Retinal pigment epithelial cell (primary cell): Measurements from ENCODE around the gene MRPS14.
"Not testable (repeated sequence)": the region's sequence is repeated elsewhere in the genome, so short reads cannot be mapped to it uniquely, and the experiment has no call there.

Experiments used
- DNase-seq: peaks from one replicate; pipeline ENCODE4 v3.0.0-alpha.2; 2010; ENCODE audit warnings: low read depth
- H3K4me3 ChIP-seq: 2 replicates; pipeline ENCODE4 v1.5.1; 2011; ENCODE audit warnings: mild to moderate bottlenecking, low read length, control low read depth, moderate library complexity
- TF ChIP-seq, protein P1 (sequence below): conservative IDR thresholded peaks from 2 replicates; pipeline ENCODE4 v1.5.1; 2011; ENCODE audit warnings: low read depth, low read length, control low read depth, inconsistent platforms

Gene MRPS14

DNA sequence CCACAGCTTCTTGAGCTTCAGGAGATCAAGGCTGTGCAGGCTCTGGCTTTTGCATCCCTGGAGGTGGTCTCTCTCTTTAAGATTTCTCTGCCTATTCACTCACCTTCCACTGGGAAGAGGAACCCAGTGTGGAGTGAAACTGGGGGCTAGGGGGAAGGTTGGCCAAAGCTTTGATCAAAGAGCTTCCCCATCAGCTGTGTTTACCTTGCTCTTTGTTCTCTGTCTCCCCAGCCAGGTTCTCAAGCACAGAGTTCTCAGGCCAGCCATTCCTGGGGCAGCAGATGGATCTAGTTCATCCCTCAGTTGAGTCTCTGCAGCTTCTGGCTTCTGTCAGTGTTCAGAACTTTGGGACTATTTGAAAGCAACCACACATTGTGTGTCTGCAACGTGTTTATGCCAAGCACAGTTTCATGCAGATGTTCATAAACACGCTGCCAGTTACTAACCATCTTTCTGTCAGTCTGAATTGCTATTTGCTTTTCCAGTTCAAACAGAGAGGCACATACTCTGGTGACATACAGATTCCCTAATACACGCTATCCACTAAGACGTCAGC lies 17.2 kb upstream of the MRPS14 start:
- DNase-seq: no peak
- no peak overlapping the region for H3K4me3 ChIP-seq
- TF ChIP-seq, protein P1, sequence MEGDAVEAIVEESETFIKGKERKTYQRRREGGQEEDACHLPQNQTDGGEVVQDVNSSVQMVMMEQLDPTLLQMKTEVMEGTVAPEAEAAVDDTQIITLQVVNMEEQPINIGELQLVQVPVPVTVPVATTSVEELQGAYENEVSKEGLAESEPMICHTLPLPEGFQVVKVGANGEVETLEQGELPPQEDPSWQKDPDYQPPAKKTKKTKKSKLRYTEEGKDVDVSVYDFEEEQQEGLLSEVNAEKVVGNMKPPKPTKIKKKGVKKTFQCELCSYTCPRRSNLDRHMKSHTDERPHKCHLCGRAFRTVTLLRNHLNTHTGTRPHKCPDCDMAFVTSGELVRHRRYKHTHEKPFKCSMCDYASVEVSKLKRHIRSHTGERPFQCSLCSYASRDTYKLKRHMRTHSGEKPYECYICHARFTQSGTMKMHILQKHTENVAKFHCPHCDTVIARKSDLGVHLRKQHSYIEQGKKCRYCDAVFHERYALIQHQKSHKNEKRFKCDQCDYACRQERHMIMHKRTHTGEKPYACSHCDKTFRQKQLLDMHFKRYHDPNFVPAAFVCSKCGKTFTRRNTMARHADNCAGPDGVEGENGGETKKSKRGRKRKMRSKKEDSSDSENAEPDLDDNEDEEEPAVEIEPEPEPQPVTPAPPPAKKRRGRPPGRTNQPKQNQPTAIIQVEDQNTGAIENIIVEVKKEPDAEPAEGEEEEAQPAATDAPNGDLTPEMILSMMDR: no peak

DNA sequence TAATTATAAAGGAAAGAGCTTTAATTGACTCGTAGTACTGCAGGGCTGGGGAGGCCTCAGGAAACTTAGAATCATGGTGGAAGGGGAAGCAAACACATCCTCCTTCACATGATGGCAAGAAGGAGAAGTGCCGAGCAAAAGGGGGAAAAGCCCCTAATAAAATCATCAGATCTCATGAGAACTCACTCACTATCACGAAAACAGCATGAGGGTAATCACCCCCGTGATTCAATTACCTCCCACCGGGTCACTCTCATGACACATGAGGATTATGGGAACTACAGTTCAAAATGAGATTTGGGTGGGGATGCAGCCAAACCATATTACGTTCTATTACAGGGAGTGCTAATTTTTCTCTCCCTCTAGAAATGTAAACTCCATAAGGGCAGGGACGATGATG lies 14.2 kb upstream of the MRPS14 start:
- DNase-seq: no peak
- TF ChIP-seq, protein P1: no peak
- H3K4me3 ChIP-seq: no peak overlapping the region

DNA sequence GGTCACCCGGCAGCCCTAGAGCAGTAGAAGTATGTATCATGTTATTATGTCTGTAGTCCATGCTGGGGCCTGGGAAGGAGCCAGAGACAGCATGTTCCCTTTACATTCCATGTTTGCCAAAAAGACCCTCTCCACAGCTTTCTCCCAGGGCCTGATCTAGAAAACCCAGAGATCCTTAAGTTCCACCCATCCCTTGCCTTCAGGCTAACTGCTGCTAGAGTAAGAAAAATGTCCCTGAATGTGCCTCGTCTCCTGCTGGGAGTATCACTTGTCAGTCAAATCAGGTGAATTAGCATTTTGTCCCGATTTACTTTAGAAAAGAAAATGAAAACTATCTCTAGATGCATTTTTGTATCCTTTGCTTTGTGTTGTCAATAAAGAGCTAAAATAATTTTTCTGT lies 13.3 kb upstream of the MRPS14 start:
- TF ChIP-seq, protein P1: no peak
- H3K4me3 ChIP-seq: no peak overlapping the region
- DNase-seq: no peak

DNA sequence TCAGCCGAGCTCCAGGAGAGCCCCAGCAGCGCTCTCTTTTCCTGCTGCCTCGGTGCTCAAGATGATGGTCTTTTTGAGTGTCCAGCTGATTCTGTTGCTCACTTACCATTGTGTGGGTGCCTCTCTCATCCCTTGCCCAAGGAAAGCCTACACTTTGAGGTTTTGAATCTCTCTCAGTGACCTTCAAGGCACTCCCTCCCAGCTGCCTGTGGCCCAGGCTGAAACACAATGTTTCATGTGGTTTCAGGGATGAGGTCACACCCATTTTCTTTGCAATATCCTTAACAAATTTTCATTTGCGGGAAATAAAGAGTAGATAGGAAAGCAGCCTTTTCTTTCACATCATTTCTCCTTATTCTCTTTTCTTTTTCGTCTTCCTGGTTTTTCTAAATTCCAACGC lies 12.6 kb upstream of the MRPS14 start:
- no peak overlapping the region for H3K4me3 ChIP-seq
- DNase-seq: no peak
- TF ChIP-seq, protein P1: no peak

DNA sequence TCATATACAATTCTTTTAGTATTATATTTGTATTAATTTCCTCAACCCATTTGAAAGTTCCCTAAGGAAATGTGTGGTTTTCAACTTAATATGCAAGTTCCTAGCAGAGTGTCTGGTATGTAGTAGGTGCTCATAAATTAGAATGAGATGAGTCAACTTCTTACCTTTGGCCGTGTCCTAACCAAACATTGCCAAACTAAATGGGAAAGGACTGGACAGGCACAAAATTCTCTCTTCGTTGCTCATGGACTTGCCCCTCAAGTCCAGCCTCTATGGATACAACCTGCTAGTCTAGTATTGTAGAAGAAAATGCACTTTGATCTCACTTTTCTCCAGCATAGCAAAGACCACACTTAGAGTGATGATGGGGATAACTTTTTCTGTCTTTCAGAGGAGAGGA lies 11.6 kb upstream of the MRPS14 start:
- TF ChIP-seq, protein P1: no peak
- no peak for DNase-seq
- H3K4me3 ChIP-seq: no peak overlapping the region

DNA sequence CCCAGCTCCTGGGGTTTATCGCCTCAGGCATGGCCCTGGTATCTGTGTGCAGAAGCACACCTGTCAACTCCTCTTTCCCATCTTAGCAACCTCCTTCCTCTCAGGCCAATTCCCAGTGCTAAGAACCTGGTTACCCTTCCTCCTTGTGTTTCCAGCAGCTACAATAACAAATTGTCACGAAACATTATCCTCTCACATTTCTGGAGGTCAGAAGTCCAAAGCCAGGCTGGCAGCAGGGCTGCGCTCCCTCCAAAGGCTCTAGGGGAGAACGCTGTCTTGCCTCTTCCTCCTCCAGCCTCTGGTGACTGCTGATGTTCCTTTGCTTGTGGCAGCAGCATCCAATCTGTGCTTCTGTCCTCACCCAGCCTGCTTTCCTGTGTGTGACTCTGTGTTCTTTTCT lies 10.7 kb upstream of the MRPS14 start:
- H3K4me3 ChIP-seq: no peak overlapping the region
- no peak for DNase-seq
- TF ChIP-seq, protein P1: no peak

DNA sequence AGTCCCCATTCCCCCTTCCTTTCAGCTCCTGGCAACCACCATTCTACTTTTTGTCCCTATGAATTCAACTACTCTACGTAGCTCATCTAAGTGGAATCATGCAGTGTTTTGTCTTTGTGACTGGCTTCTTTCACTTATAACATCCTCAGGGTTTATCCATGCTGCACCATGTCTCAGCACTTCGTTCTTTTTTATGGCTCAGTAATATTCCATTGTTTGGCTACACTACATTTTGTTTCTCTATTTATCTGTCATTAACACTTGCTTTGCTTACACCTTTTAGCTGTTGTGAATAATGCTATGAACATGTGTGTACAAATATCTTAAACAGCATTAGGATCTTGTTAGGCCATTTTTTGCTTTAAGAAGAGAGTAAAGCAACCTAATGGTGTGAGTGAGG lies 1.5 kb upstream of the MRPS14 start:
- no peak for DNase-seq
- H3K4me3 ChIP-seq: no peak overlapping the region
- TF ChIP-seq, protein P1: no peak

DNA sequence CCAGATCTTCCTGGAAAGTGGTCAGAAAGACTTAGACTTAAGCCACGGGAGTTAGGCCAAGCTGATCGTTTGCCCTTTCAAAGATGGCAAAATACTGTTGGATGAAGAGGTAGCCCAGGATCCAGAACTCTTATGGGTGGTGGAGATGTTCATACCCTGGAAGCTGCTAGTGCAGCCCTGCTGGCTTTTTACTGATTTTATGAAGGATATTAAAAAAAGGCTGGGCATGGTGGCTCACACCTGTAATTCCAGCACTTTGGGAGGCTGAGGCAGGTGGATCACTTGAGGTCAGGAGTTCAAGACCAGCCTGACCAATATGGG lies 657 bp upstream of the MRPS14 start:
- H3K4me3 ChIP-seq: peak overlapping the region; percentile 97
- DNase-seq: not testable (repeated sequence)
